Omental fat pad (tissue), 4 donors: ENCODE data around the gene REV1. TPM values are rescaled to one million over a fixed set of nuclear protein-coding genes. Genes with fewer than 3 reads are reported as not detected.

Experiments
- ATAC-seq: fragments of 150-250 bp; one replicate; pipeline ENCODE4 v1.9.1; 2016; ENCODE audit warnings: mild to moderate bottlenecking, moderate library complexity; ENCODE audit not compliant: low FRiP score
- DNase-seq: peaks from one replicate; pipeline ENCODE4 v3.0.0-alpha.2; 2019; ENCODE audit warnings: low spot score
- total RNA-seq, 4 donors: library from RNA; depleted of rRNA; stranded (reverse); fragments of >200 nt; gene quantifications; one replicate each; pipeline ENCODE4 v1.1.0, GENCODE V29; 2016
- TF ChIP-seq, protein P1 (sequence below), 3 donors: fragments of 450-650 bp; IDR thresholded peaks; one replicate each; pipeline ENCODE4 v1.5.1; 2016 to 2017; ENCODE audit warnings: antibody characterized with exemption in 3 of 3, mild to moderate bottlenecking in 3 of 3, moderate library complexity in 2 of 3

The REV1 gene
- total RNA-seq, 4 donors from 2014 or later = 33.5 to 76.1 (median 51.5) TPM

DNA sequence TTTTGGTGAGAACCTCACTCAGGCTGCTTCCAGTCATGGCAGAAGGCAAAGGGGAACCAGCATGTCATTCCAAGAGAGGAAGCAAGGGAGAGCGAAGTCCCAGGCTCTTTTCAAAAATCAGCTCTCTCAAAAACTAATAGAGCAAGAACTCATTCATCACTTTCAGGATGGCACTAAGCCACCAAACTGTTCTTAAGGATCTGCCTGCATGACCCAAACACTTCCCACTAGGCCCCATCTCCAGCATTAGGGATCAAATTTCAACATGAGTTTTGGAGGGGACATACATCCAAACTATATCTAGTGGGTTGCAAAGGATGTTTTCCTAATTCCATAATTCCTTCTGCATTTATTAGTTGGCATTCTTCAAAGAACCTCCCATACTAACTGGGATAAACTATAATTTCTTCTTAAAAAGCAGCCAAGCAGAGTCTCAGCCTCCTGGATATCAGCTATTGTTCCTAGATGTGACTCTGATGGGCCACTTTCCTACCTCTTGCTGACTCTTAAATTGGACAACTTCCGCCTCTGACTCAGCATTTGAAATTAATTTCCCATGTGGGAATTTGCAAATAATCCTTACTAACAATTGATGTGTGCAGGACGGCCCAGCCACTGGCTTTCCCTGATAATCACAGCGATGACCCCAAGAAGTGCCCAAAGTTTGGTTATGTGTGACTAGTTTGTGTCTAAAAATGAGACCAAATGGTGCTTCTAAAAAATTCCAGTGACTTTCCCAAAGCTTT is 5.5 kb upstream of the REV1 start:
- ATAC-seq (no peak), DNase-seq (no peak)
- TF ChIP-seq, protein P1, sequence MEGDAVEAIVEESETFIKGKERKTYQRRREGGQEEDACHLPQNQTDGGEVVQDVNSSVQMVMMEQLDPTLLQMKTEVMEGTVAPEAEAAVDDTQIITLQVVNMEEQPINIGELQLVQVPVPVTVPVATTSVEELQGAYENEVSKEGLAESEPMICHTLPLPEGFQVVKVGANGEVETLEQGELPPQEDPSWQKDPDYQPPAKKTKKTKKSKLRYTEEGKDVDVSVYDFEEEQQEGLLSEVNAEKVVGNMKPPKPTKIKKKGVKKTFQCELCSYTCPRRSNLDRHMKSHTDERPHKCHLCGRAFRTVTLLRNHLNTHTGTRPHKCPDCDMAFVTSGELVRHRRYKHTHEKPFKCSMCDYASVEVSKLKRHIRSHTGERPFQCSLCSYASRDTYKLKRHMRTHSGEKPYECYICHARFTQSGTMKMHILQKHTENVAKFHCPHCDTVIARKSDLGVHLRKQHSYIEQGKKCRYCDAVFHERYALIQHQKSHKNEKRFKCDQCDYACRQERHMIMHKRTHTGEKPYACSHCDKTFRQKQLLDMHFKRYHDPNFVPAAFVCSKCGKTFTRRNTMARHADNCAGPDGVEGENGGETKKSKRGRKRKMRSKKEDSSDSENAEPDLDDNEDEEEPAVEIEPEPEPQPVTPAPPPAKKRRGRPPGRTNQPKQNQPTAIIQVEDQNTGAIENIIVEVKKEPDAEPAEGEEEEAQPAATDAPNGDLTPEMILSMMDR (IDR thresholded peaks at IDR 0.05) = no peak

DNA sequence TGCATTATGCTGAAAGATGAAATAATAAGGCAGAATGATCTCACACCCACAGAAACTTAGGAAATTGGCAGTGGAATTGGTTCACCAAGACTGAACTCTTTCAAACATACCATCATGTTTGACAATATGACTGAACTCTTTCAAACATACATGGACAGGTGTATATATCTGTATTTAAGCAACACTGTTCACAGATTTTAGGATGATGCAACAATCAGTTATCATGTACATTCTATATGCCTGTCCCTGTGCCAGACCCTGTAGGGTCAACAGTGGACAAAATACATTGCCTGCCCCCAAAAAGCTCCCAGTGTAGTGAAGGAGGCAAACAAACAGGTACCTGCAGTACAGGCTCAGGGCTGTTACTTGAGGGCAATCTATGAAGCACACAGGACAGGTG is 2.9 kb upstream of the REV1 start:
- ATAC-seq (no peak), DNase-seq (no peak)
- TF ChIP-seq, protein P1 (IDR thresholded peaks at IDR 0.05) = no peak

DNA sequence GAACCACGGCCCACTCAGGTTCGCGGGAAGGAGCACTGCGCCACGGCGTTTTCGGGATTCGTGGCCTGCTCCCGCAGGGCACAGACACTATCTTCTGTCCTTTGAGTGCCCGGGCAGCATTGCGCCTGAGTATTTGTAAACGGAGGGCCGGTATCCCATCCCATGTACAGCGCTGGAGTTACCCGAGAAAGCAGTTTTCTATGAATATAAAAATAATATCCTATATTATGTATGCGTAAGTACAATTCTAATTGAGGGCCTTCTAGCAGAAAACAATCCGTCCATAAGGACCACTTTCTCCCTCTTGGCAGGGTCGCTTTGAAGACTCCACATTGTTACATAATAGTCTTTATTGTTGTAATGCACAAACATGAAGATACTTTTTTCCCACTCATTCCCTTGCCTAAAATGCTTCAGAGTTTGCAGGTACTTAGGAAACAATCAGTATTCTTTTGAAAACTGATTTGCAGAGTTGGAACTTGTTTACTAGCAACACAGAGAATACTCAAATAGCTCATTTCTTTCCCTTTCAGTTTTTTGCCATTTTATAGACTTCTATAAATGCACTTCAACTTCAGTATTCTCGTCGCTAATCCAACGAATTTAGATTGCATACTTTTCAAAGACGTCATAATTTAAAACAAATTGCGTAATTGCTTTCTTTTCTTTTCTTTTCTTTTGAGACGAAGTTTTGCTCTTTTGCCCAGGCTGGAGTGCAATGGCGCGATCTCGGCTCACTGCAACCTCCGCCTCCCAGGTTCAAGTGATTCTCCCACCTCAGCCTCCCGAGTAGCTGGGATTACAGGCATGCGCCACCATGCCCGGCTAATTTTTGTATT is 1.0 kb upstream of the REV1 start:
- no peak for DNase-seq
- TF ChIP-seq, protein P1 (IDR thresholded peaks at IDR 0.05) = no peak
- ATAC-seq = no peak

DNA sequence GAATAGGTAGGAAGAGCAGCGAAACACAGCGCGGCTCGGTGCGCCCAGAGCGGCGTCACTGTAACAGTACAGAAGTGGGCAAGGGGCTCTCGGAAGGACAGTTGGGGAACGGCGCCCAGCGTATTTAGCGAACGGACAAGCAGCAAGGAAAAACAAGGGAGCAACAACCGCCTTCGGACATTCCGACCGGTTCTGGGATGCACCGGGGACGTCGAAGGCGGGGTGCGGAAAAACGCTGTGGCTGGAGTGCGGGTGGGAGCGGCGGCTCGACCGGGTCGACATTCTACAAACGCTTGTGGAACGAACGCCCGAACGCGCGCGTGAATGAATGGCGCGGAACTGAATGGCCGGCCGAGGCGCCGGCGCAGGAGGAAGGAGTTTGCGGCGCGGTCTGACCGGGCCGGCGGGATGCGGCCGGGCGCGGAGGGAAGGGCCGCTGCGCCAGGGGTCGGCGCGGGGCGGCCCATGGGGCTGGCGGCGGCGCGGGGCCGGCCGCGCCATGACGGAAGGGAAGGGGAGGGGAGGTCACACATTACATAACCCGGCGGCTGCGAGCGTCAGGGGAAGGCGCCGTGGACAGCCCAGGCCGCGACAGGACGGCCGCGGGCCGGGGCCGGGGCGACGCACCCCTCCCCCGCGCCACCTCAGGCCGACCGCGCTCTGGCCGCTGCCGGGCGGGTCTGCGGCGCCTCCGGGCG is 605 bp downstream of the REV1 start:
- TF ChIP-seq, protein P1 (IDR thresholded peaks at IDR 0.05) = no peak
- ATAC-seq (peak; percentile 50), DNase-seq (peak; percentile 27)

DNA sequence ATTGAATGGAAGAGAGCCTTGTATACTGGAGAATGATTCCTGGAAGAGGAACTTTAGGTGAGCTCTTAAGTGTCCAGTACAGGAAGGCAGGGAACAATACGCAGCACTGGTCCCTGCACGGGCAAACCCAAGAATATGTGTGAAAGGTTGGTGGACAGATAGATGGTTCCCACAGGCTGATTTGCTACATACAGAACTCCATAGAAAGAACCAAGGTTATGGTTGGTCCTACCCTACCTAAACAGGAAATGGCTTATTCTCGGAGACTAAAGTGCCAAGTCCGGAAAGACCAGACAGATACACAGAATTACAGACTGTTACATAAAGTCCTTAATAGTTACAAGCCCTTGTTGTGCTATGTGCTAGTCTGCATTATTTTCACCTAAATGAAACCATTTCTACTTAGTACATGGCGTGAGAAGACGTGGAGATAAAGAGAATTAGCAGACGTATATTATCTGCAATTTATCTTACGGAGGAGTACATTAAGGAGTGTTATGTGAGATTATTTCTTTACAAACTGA is 1.2 kb downstream of the REV1 start:
- ATAC-seq (no peak), DNase-seq (no peak)
- TF ChIP-seq, protein P1 (IDR thresholded peaks at IDR 0.05) = no peak

DNA sequence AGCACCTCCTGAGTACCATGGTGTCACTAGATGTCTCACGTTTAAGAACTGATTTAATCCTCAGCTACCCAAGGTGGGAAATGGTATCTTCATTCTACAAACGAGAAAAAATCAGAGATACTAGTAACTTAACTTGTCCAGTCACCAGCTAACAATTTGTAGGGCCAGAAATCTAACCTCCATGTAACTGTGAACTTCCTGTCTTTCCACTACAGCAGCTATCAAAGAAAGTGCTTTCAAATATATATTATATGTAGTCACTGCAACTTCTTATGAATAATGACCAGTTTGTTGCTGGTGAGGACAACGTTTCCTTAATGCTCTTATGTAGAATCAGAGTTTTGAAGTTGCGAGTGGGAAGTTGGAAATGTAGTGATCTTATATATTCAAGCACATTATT is 1.9 kb downstream of the REV1 start:
- ATAC-seq (no peak), DNase-seq (no peak)
- TF ChIP-seq, protein P1 (IDR thresholded peaks at IDR 0.05) = no peak
